ENCODE results near the gene ISCA2.

The ISCA2 gene

DNA sequence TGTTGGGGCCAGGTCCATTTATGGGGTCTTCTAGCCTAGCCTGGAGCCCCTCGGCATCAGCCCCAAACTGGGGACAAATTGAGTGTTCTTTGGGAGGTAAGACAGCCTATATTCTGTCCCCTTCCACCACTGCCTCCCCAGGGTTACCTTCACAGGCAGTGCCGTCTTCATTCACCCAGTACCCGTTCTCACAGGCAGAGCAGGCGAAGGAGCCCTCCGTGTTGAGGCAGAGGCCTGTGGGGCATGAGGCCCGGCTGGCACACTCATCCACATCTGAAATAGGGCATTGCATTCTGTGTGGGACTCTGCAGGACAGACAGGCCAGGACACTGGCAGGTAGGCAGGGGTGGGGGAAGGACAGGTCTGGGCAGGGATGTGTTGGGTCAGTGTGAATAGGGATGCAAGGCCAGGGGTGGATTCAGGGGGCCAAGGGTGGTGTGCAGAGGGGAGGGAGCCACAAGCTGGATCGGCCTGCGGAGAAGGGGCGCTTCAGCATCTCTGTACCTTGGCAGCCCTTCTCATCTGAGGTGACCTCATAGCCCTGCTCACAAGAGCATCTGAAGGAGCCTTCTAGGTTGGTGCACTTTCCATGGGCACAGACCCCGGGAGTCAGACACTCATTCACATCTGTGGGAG, 16.1 kb downstream of the ISCA2 start:
- TF ChIP-seq, protein P1, sequence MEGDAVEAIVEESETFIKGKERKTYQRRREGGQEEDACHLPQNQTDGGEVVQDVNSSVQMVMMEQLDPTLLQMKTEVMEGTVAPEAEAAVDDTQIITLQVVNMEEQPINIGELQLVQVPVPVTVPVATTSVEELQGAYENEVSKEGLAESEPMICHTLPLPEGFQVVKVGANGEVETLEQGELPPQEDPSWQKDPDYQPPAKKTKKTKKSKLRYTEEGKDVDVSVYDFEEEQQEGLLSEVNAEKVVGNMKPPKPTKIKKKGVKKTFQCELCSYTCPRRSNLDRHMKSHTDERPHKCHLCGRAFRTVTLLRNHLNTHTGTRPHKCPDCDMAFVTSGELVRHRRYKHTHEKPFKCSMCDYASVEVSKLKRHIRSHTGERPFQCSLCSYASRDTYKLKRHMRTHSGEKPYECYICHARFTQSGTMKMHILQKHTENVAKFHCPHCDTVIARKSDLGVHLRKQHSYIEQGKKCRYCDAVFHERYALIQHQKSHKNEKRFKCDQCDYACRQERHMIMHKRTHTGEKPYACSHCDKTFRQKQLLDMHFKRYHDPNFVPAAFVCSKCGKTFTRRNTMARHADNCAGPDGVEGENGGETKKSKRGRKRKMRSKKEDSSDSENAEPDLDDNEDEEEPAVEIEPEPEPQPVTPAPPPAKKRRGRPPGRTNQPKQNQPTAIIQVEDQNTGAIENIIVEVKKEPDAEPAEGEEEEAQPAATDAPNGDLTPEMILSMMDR (IDR thresholded peaks at IDR 0.05; ENCODE audit: borderline replicate concordance, control extremely low read depth, extremely low read depth, insufficient read depth, missing control alignments): no peak
- DNase-seq (ENCODE audit: low spot score): no peak
- in situ Hi-C loops (cut with MboI; ENCODE audit: low sequenced_read_pairs, unreplicated experiment): no loop called here

DNA sequence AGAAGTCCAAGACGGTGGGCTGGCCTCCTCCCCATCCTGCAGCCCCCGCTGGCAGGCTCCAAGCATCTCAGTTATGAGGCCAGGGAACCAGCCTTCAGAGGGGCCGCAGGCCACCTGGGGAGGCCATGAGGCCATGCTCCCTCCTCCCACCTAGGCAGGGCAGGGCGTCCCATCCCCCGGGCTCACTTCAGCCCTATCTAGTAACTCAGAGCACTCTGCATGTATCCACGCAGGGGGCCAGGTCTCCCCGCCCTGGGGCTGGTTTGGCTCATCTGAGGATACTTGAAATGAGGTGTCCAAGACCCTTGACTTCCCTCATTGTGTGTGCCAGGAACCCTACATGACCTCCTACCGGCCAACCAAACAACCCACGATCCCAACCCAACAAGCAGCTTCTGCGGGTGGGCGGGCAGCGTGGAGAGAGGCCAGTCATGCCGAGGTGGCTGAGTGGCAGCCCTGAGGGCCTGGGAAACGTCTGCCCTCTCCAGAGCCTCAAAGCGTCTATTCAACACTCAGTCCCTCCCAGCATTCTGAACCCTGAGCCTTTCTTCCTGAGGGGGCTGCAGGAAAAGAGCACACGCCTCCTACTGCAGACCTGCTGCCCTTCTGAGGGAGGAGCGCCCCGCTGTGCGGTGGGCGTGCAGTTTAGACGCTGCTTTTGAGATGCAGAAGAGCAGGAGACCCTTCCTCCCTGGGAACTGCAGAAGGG, 16.8 kb downstream of the ISCA2 start:
- in situ Hi-C loops (cut with MboI; ENCODE audit: low sequenced_read_pairs, unreplicated experiment): no loop called here
- no peak for DNase-seq (ENCODE audit: low spot score)
- TF ChIP-seq, protein P1 (IDR thresholded peaks at IDR 0.05; ENCODE audit: borderline replicate concordance, control extremely low read depth, extremely low read depth, insufficient read depth, missing control alignments): no peak

DNA sequence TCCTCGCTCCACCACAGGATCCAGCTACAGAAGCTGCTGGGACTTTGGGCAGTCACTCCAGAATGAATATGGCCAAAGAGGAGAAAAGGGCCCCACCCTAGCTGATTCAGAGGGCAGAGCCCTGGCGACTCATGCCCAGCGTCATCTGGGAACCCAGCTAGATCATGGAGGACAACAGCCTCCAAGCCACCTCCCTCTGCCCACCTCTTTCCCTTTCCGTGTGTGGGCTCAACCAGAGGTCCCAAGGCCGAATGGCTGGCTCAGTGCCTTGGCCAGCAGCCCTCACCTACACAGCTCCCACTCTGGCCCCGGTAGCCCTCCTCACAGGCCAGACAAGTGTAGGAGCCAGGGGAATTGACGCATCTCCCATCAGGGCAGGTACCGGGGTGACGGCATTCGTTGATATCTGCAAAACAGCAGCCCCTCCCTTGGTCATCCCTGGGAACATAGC, 17.4 kb downstream of the ISCA2 start:
- TF ChIP-seq, protein P1 (IDR thresholded peaks at IDR 0.05; ENCODE audit: borderline replicate concordance, control extremely low read depth, extremely low read depth, insufficient read depth, missing control alignments): no peak
- in situ Hi-C loops (cut with MboI; ENCODE audit: low sequenced_read_pairs, unreplicated experiment): no loop called here
- DNase-seq (ENCODE audit: low spot score): no peak

DNA sequence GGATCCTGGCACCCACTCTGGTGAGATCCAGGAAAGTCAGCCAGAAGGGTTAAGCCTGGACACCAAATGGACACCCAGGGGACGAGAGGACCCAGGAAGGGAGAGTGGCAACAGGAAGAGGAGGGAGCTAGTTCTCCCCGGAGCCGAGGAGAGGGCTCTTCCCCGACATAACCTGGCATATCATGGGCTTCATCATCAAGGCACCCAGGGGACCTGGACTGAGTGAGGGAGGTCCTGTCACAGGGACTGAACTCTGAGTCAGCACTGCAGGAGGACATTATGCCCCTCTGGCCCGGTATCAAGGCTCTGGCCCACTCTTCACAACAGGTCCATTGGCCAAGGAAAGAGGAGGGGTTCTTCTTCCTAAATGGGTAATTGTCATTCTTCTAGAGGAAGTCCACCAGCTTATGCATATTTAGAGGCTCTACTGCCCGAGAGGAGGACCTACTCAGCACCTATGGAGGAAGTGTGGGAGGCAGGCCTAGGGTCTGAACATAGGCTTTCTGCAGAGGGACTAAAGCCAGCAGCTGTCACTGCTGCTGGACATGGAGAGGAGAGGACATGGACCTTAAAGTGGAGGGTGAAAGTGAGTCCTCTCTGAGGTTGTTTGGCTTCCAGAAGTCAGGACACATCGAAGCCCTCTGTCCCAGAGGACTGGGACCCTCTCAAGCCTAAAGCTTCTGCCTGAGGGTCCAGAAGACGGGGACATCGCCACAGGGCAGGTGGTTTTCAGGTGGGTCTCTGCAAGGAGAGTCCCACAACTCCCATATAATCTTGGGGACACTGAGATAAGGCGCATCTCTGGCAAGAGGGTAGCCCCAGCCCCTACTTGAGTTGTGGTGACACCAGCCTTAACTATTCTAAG, 18.6 kb downstream of the ISCA2 start:
- TF ChIP-seq, protein P1 (IDR thresholded peaks at IDR 0.05; ENCODE audit: borderline replicate concordance, control extremely low read depth, extremely low read depth, insufficient read depth, missing control alignments): no peak
- no peak for DNase-seq (ENCODE audit: low spot score)
- in situ Hi-C loops (cut with MboI; ENCODE audit: low sequenced_read_pairs, unreplicated experiment): no loop called here

DNA sequence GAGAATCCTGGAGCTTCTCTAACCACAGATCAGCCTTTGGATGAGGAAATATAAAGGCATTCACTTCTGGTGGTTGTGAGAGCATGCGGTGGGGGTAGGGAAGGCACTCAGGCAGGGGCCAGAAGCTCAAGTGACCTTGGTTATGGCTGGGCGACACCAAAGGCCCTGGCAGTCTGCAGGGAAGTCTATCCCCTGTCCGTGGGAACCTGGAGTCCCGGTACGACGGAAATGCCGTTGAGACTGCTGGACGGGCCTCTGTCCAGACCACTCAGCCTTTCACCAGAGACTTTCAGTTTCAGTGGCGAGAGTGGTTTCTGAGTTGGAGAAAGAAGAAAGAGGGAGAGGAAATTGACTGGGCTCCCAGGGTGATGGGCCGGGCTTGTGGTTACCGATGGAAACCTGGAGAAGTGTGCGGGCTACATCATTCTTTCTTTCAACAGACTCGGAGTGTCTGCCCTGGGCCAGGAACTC, 20.9 kb downstream of the ISCA2 start:
- no peak for DNase-seq (ENCODE audit: low spot score)
- in situ Hi-C loops (cut with MboI; ENCODE audit: low sequenced_read_pairs, unreplicated experiment): no loop called here

More for the DNA sequence above, 20.9 kb downstream of the ISCA2 start:
- TF ChIP-seq, protein P1 (IDR thresholded peaks at IDR 0.05; ENCODE audit: borderline replicate concordance, control extremely low read depth, extremely low read depth, insufficient read depth, missing control alignments): no peak

Measured in GM13976 (cell line).